Thyroid gland (tissue), 4 donors: ENCODE data around the gene HIPK2.

ENCODE experiments used
- POLR2A ChIP-seq, 2 donors: fragments of 450-650 bp; IDR thresholded peaks; one replicate each; pipeline ENCODE4 v1.6.1; 2017; ENCODE audit warnings: antibody characterized with exemption in 2 of 2, mild to moderate bottlenecking in 2 of 2, moderate library complexity in 1 of 2
- TF ChIP-seq, protein P1 (sequence below), 6 experiments: fragments of 200-600 bp in 3 of 6; fragments of 450-650 bp in 3 of 6; sonication (generic) in 3 of 6; IDR thresholded peaks; one replicate each; pipeline ENCODE4 v1.5.1; 2016 to 2019; ENCODE audit warnings: antibody characterized with exemption in 6 of 6, mild to moderate bottlenecking in 2 of 6, inconsistent platforms in 1 of 6, moderate library complexity in 1 of 6

DNA sequence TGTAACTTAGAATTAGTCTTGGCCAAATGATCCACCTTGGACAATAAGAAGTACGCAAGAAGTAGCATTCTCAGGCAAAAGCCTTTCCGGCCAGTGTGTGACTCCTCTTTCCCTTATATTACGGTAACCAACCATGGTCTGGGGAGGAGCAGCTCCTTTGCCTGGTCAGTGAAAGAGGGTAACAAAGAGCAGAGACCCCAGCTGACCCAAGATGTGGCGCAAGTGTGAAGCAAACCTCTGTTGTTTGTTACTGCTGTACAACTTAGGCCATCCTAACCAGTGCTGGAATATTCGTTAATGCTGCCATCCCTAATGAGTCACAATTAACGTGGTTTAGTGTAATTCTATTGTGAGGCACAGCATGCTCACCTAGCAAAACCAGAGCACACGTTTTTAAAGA lies 44.0 kb downstream of the HIPK2 start:
- no peak for TF ChIP-seq POLR2A (IDR thresholded peaks at IDR 0.05)
- TF ChIP-seq, protein P1, sequence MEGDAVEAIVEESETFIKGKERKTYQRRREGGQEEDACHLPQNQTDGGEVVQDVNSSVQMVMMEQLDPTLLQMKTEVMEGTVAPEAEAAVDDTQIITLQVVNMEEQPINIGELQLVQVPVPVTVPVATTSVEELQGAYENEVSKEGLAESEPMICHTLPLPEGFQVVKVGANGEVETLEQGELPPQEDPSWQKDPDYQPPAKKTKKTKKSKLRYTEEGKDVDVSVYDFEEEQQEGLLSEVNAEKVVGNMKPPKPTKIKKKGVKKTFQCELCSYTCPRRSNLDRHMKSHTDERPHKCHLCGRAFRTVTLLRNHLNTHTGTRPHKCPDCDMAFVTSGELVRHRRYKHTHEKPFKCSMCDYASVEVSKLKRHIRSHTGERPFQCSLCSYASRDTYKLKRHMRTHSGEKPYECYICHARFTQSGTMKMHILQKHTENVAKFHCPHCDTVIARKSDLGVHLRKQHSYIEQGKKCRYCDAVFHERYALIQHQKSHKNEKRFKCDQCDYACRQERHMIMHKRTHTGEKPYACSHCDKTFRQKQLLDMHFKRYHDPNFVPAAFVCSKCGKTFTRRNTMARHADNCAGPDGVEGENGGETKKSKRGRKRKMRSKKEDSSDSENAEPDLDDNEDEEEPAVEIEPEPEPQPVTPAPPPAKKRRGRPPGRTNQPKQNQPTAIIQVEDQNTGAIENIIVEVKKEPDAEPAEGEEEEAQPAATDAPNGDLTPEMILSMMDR (IDR thresholded peaks at IDR 0.05) = no peak
